A549 (cell line): ENCODE data around the gene CHMP3. TPM values are rescaled to one million over a fixed set of nuclear protein-coding genes. Genes with fewer than 3 reads are reported as not detected.
A peak's percentile ranks its signal among the peaks of the same experiment; 100 is the strongest.

Experiments used
- ATAC-seq, 2 experiments: fragments of 200-7000 bp in 1 of 2; fragments of >200 bp in 1 of 2; cut with Nextera tagmentation in 1 of 2; cut with Tn5 transposase in 1 of 2; 3 replicates each; pipeline versions ENCODE4 v1.8.0 to v1.9.1; 2018 to 2020; ENCODE audit warnings: mild to moderate bottlenecking in 1 of 2, moderate library complexity in 1 of 2
- CTCF ChIA-PET: fragments of 300-600 bp; sonication (Branson Sonifier 250); formaldehyde crosslinking; extraction: SDS; loops from one replicate; lab custom pipeline; 2021; ENCODE audit warnings: antibody characterized with exemption, inconsistent platforms; lab: Yijun Ruan, JAX
- POLR2A ChIA-PET: fragments of 350-600 bp; formaldehyde crosslinking; extraction: SDS; loops from one replicate; lab custom pipeline; 2021; ENCODE audit warnings: antibody characterized with exemption, inconsistent platforms; lab: Yijun Ruan, JAX
- DNase-seq, 2 experiments: peaks; one replicate each; pipeline versions ENCODE4 v3.0.0 to v3.0.0-alpha.2; 2011 to 2016; ENCODE audit warnings: low read depth in 1 of 2, low spot score in 1 of 2
- FAIRE-seq: peaks from 2 replicates; lab custom pipeline; 2011; peaks lifted over from hg19 to GRCh38; lab: Jason Lieb, UNC
- H3K27ac ChIP-seq, 2 experiments: fragments of >200 bp; sonication (Bioruptor Twin); formaldehyde crosslinking; 3 replicates each; pipeline ENCODE4 v1.5.1; 2016 to 2017
- H3K4me1 ChIP-seq: fragments of >200 bp; sonication (Bioruptor Twin); formaldehyde crosslinking; 3 replicates; pipeline ENCODE4 v1.6.1; 2016
- H3K4me2 ChIP-seq: fragments of >200 bp; sonication (Bioruptor Twin); formaldehyde crosslinking; 3 replicates; pipeline ENCODE4 v1.6.1; 2016
- H3K4me3 ChIP-seq: fragments of >200 bp; sonication (Bioruptor Twin); formaldehyde crosslinking; 3 replicates; pipeline ENCODE4 v1.5.1; 2016
- H3K9me3 ChIP-seq: fragments of >200 bp; sonication (Bioruptor Twin); formaldehyde crosslinking; 3 replicates; pipeline ENCODE4 v1.6.1; 2016
- BHLHE40 ChIP-seq: IDR thresholded peaks from 2 replicates; pipeline ENCODE4 v1.6.1; 2012; ENCODE audit warnings: low read depth, low read length, inconsistent platforms
- CBX2 ChIP-seq: fragments of 200-600 bp; sonication (generic); IDR thresholded peaks from 2 replicates; pipeline ENCODE4 v1.6.1; 2016; ENCODE audit warnings: low read depth, mild to moderate bottlenecking, borderline replicate concordance
- CEBPB ChIP-seq, 2 experiments: fragments of >200 bp in 1 of 2; sonication (Bioruptor Twin) in 1 of 2; formaldehyde crosslinking in 1 of 2; IDR thresholded peaks; 2 replicates each; pipeline ENCODE4 v1.6.1; 2012 to 2016
- EHMT2 ChIP-seq: fragments of 200-600 bp; sonication (generic); IDR thresholded peaks from 2 replicates; pipeline ENCODE4 v1.6.1; 2016; ENCODE audit warnings: antibody characterized with exemption, low read depth, mild to moderate bottlenecking, moderate library complexity
- ELK1 ChIP-seq: fragments of 150-350 bp; IDR thresholded peaks from 2 replicates; pipeline ENCODE4 v1.6.1; 2014; ENCODE audit warnings: low read depth, mild to moderate bottlenecking, low read length
- EP300 ChIP-seq, 2 experiments: fragments of >200 bp; sonication (Bioruptor Twin); formaldehyde crosslinking; IDR thresholded peaks; 2 replicates in 1 of 2; 3 replicates in 1 of 2; pipeline ENCODE4 v1.6.1; 2016 to 2017
- ESRRA ChIP-seq: fragments of 150-350 bp; IDR thresholded peaks from 2 replicates; pipeline ENCODE4 v1.6.1; 2014; ENCODE audit warnings: mild to moderate bottlenecking, low read length, borderline replicate concordance
- FOSB ChIP-seq: fragments of 250-450 bp; sonication (Bioruptor Pico); IDR thresholded peaks from 2 replicates; pipeline ENCODE4 v1.5.0; 2020; ENCODE audit warnings: mild to moderate bottlenecking, moderate library complexity
- FOSL2 ChIP-seq, 2 experiments: fragments of 450-650 bp in 1 of 2; fragments of >200 bp in 1 of 2; sonication (Bioruptor Twin) in 1 of 2; formaldehyde crosslinking; IDR thresholded peaks; 2 replicates each; pipeline versions ENCODE4 v1.5.0 to v1.6.1; 2016 to 2020; ENCODE audit warnings: mild to moderate bottlenecking in 1 of 2, moderate library complexity in 1 of 2
- FOXS1 ChIP-seq: fragments of 250-450 bp; sonication (Bioruptor Pico); IDR thresholded peaks from 2 replicates; pipeline ENCODE4 v1.5.0; 2020; ENCODE audit warnings: mild to moderate bottlenecking, moderate library complexity
- GATA3 ChIP-seq: IDR thresholded peaks from 2 replicates; pipeline ENCODE4 v1.6.1; 2012; ENCODE audit warnings: borderline replicate concordance
- HEYL ChIP-seq: fragments of 250-450 bp; sonication (Bioruptor Pico); IDR thresholded peaks from 2 replicates; pipeline ENCODE4 v1.8.0; 2021; ENCODE audit warnings: mild to moderate bottlenecking, moderate library complexity
- HOXB5 ChIP-seq: fragments of 250-450 bp; sonication (Bioruptor Pico); IDR thresholded peaks from 2 replicates; pipeline ENCODE4 v1.5.0; 2020; ENCODE audit warnings: mild to moderate bottlenecking, moderate library complexity
- JUN ChIP-seq, 2 experiments: fragments of >200 bp; sonication (Bioruptor Twin); formaldehyde crosslinking; IDR thresholded peaks; 2 replicates in 1 of 2; 3 replicates in 1 of 2; pipeline ENCODE4 v1.6.1; 2016 to 2017
- JUNB ChIP-seq: fragments of >200 bp; sonication (Bioruptor Twin); formaldehyde crosslinking; IDR thresholded peaks from 2 replicates; pipeline ENCODE4 v1.6.1; 2016
- MAFK ChIP-seq: fragments of 450-650 bp; IDR thresholded peaks from 2 replicates; pipeline ENCODE4 v1.6.1; 2014; ENCODE audit not compliant: partially characterized antibody
- MYC ChIP-seq: IDR thresholded peaks from 2 replicates; pipeline ENCODE4 v1.6.1; 2012; ENCODE audit warnings: mild to moderate bottlenecking, inconsistent platforms, low read length, improper control_type of control experiment, borderline replicate concordance
- NPAS2 ChIP-seq: fragments of 250-450 bp; sonication (Bioruptor Pico); IDR thresholded peaks from 2 replicates; pipeline ENCODE4 v1.8.0; 2022; ENCODE audit warnings: mild to moderate bottlenecking, moderate library complexity, borderline replicate concordance
- NR3C1 ChIP-seq: fragments of >200 bp; sonication (Bioruptor Twin); formaldehyde crosslinking; IDR thresholded peaks from 3 replicates; pipeline ENCODE4 v1.6.1; 2017
- PHF8 ChIP-seq: fragments of 200-600 bp; sonication (generic); IDR thresholded peaks from 2 replicates; pipeline ENCODE4 v1.6.1; 2016; ENCODE audit warnings: low read depth, mild to moderate bottlenecking, antibody characterized with exemption, moderate library complexity, borderline replicate concordance
- RAD21 ChIP-seq, 2 experiments: fragments of >200 bp in 1 of 2; sonication (Bioruptor Twin) in 1 of 2; formaldehyde crosslinking in 1 of 2; IDR thresholded peaks in 1 of 2; conservative IDR thresholded peaks in 1 of 2; 2 replicates in 1 of 2; 3 replicates in 1 of 2; pipeline ENCODE4 v1.6.1; 2012 to 2018; ENCODE audit warnings: inconsistent platforms in 1 of 2
- RCOR1 ChIP-seq: fragments of 150-350 bp; IDR thresholded peaks from 2 replicates; pipeline ENCODE4 v1.6.1; 2014; ENCODE audit warnings: antibody characterized with exemption, low read length, low read depth
- SMC3 ChIP-seq: fragments of >200 bp; sonication (Bioruptor Twin); formaldehyde crosslinking; IDR thresholded peaks from 3 replicates; pipeline ENCODE4 v1.6.1; 2018; ENCODE audit warnings: inconsistent platforms
- TP53 ChIP-seq: fragments of 250-450 bp; sonication (Bioruptor Pico); IDR thresholded peaks from 2 replicates; pipeline ENCODE4 v1.5.0; 2021; ENCODE audit warnings: mild to moderate bottlenecking, moderate library complexity
- ZFP36 ChIP-seq: fragments of 450-650 bp; IDR thresholded peaks from 2 replicates; pipeline ENCODE4 v1.6.1; 2014; ENCODE audit warnings: borderline replicate concordance; ENCODE audit not compliant: partially characterized antibody
- ZNF302 ChIP-seq: fragments of 250-450 bp; sonication (Bioruptor Pico); IDR thresholded peaks from 2 replicates; pipeline ENCODE4 v1.9.0; 2021; ENCODE audit warnings: inconsistent platforms, mild to moderate bottlenecking, moderate library complexity
- WGBS: methylation state at CpG from one replicate; pipeline ENCODE4 v1.1.6; 2017; ENCODE audit errors: missing lambda C conversion rate; 5-methylcytosine and 5-hydroxymethylcytosine counted together
- polyA plus RNA-seq, 4 experiments: library from polyadenylated mRNA; depleted of rRNA in 3 of 4; stranded (reverse); fragments of >200 nt; fragmentation: RNase III in 1 of 4; extraction: RNeasy Plus Mini Kit Qiagen cat#74134 plus additional on column Dnase treatment in 1 of 4; gene quantifications; 2 replicates in 3 of 4; 3 replicates in 1 of 4; pipeline ENCODE4 v1.2.3, GENCODE V29; 2011 to 2017
- TF ChIP-seq, protein P1 (sequence below): fragments of 450-650 bp; IDR thresholded peaks from 2 replicates; pipeline ENCODE4 v1.6.1; 2014; ENCODE audit warnings: antibody characterized with exemption
- TF ChIP-seq, protein P2 (sequence below): IDR thresholded peaks from 2 replicates; pipeline ENCODE4 v1.6.1; 2012

CHMP3 gene
- polyA plus RNA-seq, 2 of the 4 experiments (the other 2 are of a cell fraction), result 108 to 246 TPM

DNA sequence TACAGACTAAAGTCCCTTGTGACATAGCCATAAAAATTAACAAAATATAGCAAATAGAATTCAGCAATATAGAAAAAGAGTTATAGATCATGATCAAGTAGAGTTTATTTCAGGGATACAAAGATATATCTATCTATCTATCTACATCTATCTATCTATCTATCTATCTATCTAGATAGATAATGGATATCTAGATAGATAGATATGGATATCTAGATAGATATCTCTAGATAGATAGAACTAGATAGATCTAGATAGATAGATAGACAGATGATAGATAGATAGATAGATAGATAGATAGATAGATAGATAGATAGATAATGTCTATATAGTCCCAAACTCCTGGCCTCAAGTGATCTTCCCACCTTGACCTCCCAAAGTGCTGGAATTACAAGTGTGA, 17.3 kb upstream of the CHMP3 start:
- Histone ChIP-seq H3K4me3 (no peak overlapping the region), H3K4me2 (no peak overlapping the region), H3K4me1 (no peaks in the 10 kb centered on the region), H3K9me3 (peaks cover 11% of the 10 kb centered on the region; the same call in 2 of the 3 replicates), H3K27ac (no peak overlapping the region)
- peak; percentile 28 for FAIRE-seq
- TF ChIP-seq PHF8 (no peak), JUN (IDR thresholded peaks at IDR 0.05) (no peak), ZFP36 (no peak), ZNF302 (CRISPR knock-in tag) (no peak), MAFK (no peak), CBX2 (no peak), BHLHE40 (no peak), FOSB (CRISPR knock-in tag) (no peak)
- ATAC-seq, result no peak
- ChIA-PET POLR2A (no interaction called here), CTCF (no interaction called here)
- no peak for DNase-seq

GRCh38 chr2:86577817-86578456, 14.7 kb upstream of the CHMP3 start:
- no peak overlapping the region for H3K4me3 ChIP-seq
- H3K4me1 ChIP-seq, result no peaks in the 10 kb centered on the region
- 41% methylated on average over 2 of the region's 2 CpGs for WGBS
- FAIRE-seq (no peak), ATAC-seq (no peak), DNase-seq (no peak)
- POLR2A ChIA-PET, result no interaction called here
- TF ChIP-seq, protein P1, sequence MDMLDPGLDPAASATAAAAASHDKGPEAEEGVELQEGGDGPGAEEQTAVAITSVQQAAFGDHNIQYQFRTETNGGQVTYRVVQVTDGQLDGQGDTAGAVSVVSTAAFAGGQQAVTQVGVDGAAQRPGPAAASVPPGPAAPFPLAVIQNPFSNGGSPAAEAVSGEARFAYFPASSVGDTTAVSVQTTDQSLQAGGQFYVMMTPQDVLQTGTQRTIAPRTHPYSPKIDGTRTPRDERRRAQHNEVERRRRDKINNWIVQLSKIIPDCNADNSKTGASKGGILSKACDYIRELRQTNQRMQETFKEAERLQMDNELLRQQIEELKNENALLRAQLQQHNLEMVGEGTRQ, result no peak
- TF ChIP-seq GATA3 (no peak), NPAS2 (CRISPR knock-in tag) (no peak), FOSB (CRISPR knock-in tag) (no peak), FOXS1 (no peak), RCOR1 (no peak), NR3C1 (no peak), EP300 (IDR thresholded peaks at IDR 0.05) (no peak), HEYL (CRISPR knock-in tag) (no peak), CEBPB (IDR thresholded peaks at IDR 0.05) (no peak), JUNB (no peak)
- TF ChIP-seq, protein P2, sequence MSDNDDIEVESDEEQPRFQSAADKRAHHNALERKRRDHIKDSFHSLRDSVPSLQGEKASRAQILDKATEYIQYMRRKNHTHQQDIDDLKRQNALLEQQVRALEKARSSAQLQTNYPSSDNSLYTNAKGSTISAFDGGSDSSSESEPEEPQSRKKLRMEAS, result no peak
- CTCF ChIA-PET, result no interaction called here
- no peak overlapping the region for H3K27ac ChIP-seq
- peaks cover 11% of the 10 kb centered on the region; the same call in 2 of the 3 replicates for H3K9me3 ChIP-seq
- H3K4me2 ChIP-seq, result no peak overlapping the region

GRCh38 chr2:86570059-86570458, 6.8 kb upstream of the CHMP3 start:
- ChIA-PET POLR2A (interaction anchor here (0.6 kb wide), 1 partner anchor 52 kb away, joined by 3 read pairs; no protein-coding TSS in a partner anchor), CTCF (no interaction called here)
- Histone ChIP-seq H3K4me2 (peak overlapping the region; percentile 17; the same call in 1 of the 3 replicates), H3K4me1 (peaks cover 5% of the 10 kb centered on the region; the same call in 1 of the 3 replicates), H3K27ac (no peak overlapping the region), H3K4me3 (no peak overlapping the region), H3K9me3 (no peaks in the 10 kb centered on the region)
- FAIRE-seq (peak; percentile 80), DNase-seq (peak in 1 of 2 experiments; percentile 57), ATAC-seq (no peak; a peak in 1 of 6 replicates)
- TF ChIP-seq FOSL2 (IDR thresholded peaks at IDR 0.05) (no peak), FOSL2 (CRISPR knock-in tag; IDR thresholded peaks at IDR 0.05) (peak; percentile 37), CEBPB (IDR thresholded peaks at IDR 0.05) (peak in 1 of 2 experiments; percentile 31; a peak in 1 of 4 replicates), HEYL (CRISPR knock-in tag) (no peak)
- 44% methylated on average over 3 of the region's 3 CpGs for WGBS

DNA sequence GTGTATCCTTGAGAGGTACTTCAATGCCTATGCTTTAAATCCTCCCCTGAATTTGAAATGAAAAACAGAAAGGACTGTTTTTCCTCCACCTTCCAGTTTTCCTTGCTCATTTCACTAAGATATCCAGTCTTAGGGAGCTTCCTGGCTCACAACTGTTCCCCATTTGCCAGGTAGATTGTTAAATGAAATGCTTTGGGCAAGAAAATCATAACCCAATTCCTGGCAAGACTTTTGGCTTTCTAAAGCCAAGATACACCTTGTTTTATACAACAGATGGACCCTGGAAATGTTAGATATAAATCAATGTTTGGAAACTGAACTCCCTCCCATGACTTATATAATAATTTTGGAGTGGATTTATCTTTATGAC, 3.6 kb upstream of the CHMP3 start:
- H3K27ac ChIP-seq, result no peak overlapping the region
- ChIA-PET POLR2A (no interaction called here), CTCF (interaction anchor here (1.1 kb wide), 1 partner anchor 14 kb away, joined by 4 read pairs; no protein-coding TSS in a partner anchor)
- FAIRE-seq, result no peak
- peaks cover 13% of the 10 kb centered on the region for H3K4me1 ChIP-seq
- no peak overlapping the region for H3K4me3 ChIP-seq
- ATAC-seq, result no peak
- H3K4me2 ChIP-seq, result no peak overlapping the region
- no peak for DNase-seq
- peaks cover 5% of the 10 kb centered on the region; the same call in 1 of the 3 replicates for H3K9me3 ChIP-seq
- no peak for TF ChIP-seq BHLHE40
- TF ChIP-seq EHMT2, result no peak
- TF ChIP-seq TP53, result no peak
- no peak for TF ChIP-seq HOXB5 (CRISPR knock-in tag)
- no peak for TF ChIP-seq MYC
- no peak for TF ChIP-seq SMC3
- TF ChIP-seq, protein P2, result no peak
- no peak for TF ChIP-seq ELK1
- no peak for TF ChIP-seq ESRRA
- no peak for TF ChIP-seq RCOR1
- TF ChIP-seq JUN (IDR thresholded peaks at IDR 0.05), result no peak
- TF ChIP-seq RAD21 (conservative IDR thresholded peaks at IDR 0.05 in 1 of 2, IDR thresholded peaks at IDR 0.05 in 1 of 2), result no peak
